GM18873 (cell line): ENCODE measurements around the gene RAI1.

Experiments used
- ATAC-seq: cut with Tn5 transposase; IDR thresholded peaks from one replicate; pipeline ENCODE4 v1.9.1; 2021; ENCODE audit warnings: mild to moderate bottlenecking, moderate library complexity, moderate number of reproducible peaks; ENCODE audit not compliant: unreplicated experiment, low FRiP score

The RAI1 gene

DNA sequence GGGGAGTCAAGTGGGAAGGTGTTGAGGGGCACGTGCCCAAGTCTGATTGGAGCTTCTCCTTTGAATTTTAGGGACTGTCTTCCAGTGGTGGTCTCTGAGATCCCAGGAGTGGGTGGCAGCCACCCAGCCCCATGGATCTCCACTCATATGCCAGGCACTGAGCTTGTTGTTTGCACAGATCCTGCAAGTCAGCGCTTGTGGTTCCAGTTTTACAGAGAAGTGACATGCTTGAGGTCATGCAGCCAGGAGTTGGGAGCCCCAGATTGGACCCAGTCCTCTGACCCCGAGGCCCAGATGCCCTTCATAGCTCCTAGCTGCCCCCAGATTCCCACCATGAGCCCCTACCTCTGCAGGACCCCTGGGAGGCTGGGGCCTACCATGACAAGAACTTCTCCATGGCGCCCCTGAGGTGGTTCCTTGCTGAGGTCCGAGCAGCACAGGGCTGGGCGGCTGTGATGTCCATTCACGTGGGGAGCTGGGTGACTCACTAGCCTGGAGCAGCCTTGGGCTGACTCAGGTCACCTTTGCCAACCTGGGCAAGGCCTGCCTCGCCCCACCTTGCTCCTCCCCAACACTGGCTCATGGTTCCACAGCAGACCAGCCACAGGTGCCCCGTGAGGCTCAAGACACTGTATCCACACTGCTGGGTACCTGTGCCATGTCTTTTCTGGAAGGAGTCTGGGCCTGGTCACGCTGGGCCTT, 47.4 kb downstream of the RAI1 start:
- no peak for ATAC-seq

DNA sequence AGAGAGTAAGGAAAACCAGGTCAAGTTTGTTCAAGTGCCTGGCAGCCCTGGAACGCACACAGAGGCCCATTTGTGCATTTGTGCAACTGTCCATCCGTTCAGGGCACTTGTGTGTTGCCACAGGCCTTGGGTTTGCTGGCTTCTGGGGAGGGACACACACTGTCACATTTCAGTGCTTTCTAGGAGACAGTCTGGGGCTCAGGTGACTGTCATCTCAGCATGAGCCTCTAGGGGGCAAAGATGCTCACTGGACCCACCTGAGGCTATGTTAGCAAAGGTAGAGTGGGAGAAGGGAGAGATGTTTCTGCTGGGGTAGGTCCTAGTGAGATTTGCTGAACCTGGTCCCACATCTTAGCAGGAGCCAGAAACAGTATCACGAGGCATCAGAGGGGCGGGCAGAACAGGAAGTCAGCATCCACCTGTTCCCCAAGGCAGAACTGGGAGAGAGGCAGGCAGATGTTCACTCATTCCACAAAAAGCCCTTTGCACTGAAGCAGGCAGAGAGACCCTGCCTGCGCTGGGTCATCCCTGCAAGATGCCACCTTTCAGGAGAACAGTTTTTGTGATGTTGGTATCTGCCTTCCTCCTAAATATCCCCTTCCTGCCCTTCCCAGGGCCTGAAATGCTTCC, 48.5 kb downstream of the RAI1 start:
- ATAC-seq, result no peak

DNA sequence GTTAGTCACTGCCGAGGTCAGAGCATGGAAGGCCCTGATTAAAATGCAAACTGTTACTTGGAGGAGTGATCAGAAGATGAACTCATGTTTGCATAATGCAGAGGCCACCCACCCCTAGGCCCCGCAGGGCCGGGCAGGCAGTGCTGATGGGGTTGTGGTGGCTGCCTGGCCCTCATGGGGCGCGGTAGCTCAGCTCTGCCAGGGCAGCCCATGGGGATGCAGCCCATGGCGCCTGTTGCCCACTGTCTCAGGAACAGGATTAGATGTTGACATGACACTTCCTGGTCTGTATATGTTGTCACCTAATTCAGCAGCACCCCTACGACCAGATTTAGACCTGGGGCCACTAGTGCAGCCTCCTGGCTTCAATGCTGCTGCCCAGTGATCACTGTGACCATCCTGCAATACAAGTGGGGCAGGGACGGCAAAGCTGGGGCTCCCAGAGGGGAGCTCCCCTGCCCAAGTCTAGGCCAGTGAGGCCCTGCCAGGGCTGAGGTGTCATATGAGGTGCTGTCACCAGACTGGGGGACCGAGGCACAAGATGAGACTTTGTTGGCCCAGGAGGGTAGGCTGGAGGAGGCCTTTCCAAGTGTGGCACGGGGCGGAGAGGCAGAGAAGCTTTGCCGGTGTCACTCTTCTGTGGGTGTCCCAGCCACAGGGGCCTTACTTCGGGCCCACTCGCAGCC, 49.1 kb downstream of the RAI1 start:
- ATAC-seq, result no peak

DNA sequence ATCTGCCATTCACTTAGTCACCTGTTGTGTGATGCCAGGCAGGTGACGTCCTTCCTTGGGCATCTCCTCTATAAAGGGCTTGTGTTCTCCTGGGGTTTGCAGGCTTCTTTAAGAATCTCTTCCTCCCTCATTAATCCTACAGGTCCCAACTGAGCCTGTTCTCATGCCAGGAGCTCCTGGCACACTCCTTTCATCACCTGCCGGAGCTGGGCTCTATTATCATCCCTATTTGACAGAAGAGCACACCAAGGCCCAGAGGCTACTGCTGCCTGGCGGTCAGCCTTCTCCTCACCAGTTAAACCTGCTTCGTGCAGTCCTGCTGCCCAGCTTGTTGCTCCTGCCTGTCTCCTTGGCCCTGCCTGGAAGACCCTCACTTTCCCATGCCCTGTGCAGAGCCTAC, 51.2 kb downstream of the RAI1 start:
- no peak for ATAC-seq

DNA sequence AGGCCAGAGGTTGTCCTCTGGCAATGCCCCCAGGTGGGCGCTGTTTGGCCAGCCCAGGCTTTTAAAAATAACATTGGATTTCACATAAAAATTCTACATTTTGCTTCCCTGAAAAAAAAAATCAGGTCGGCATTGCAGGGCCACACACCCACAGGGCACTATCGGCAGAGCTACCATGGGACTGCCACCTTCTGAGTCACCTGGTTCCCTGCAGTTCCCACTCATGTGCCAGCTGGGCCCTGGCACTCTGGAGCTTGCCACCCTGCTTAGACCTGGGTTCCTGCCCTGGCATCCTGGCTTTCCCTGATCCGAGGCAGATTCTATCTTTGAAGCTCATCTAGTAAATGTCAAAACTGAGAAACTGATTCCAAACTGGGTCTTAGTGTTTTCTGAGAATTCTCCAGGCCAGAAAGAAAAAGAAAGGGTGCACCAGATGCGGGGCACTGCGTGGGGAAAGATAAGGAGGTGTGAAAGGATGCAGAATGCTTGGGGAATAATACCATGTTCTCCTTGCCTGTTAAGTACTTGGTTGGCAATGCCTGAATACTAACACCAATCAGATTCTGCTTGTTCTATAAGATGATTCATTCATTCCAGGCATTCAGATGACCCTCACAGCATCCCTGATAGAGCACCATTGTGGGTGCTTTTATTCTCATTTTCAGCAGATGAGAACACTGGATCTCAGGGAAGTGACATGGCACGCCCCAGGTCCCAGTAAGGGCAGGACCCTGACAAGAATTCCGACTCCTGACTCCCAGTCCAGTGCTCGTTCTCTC, 51.8 kb downstream of the RAI1 start:
- no peak for ATAC-seq

DNA sequence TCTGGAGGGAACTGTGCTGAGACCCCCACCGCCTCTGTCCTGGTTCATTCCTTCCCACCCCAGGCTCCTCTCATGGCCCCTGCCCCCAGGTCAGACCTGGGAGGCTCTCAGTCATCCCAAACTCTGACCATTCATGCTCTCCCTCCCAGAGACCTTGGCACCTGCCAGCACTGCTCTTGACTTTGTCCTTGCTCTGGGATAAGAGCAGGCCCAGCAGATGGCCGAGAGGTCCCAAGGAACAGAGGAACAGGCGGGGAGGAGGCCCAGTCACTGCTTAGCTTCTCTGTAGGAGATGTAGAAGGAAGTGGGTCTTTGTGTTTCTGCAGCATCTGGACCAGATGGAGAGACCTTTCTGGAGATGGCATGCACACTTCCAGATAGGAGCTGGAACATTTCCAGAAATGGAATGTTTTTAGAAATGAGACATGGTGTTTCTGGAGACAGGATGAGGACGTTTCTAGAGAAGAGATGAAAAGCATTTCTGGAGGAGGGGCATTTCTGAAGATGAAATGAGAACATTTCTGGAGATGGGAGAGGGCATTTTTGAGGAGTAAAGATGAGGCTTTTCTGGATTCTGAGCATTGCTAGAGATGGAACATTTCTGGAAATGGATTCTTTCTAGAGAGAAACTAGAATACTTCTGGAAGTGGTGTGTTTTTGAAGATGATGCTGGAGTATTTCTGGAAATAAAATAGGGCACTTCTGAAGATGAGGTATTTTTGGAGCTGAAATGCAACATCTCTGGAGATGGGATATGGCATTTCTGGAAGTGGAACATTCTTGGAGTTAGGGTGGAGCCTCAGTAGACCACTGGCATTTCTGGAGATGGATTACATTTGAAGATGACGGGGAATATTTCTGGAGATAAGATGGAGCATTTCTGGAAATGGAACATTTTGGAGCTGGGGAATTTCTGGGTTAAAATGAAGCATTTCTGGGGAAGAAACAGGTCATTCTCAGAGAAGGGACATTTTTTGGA, 55.2 kb downstream of the RAI1 start:
- no peak for ATAC-seq

DNA sequence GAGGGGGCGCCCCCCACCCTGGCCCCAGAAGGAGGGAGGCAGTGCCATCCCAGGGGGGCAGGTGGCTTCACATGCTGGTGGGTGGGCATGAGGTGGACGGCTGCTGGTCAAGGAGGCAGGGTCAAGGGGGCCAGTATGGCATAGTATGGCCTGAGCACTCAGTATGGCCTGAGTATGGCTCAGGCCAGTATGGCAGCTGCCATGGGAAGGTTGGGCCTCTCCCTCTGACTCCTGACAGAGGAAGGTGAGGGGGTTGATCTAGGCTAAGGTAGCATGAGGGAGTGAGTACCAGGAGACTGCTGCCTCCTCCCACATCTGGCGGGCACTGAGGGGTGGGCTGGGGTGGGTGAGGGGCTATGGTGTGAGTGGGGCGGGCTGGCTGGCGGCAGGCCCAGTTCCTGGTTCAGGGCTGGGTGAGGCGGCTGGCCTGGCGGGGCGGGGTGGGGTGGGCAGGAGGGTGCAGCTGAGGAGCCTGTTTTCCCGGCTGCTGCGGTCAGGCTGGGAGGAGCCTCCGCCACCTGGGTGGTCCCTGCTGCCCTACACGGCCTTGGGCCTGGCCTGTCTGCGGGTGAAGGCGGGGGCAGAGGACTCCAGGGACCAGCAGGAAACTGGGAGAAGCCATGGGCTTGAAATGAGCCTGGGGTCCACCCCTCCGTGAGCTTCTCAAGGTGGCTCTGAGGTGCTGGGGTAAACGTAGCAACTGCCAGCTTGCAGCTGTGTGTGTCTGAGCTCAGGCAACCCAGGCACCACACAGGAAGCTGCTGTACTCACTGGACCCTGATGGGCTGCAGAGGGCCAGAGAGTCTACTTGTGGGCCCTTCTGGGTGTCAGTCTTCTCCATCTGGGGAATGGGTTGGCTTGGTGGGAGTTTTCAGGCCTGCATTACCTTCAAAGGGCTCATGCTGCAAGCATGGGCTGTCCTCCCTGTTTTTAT, 57.0 kb downstream of the RAI1 start:
- no peak for ATAC-seq

DNA sequence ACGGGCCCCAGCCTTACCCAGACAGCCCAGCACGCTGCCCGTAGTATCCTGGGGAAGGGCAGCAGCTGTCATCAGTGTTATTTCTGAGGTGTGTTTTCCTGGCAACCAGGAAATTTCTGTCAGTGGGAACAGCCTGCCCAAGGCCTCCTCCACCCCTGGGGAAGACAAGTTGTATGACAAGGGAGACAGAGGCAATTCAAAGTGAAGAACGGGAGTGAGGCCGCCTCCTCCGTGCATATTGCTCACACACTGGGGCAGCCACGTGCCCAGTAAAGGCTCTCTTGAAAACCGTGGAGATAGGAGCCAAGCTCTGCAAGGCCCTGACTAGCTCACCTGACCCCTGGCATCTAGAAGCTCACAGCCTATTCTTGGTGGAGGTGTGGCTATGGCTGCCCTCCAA, 57.6 kb downstream of the RAI1 start:
- no peak for ATAC-seq

DNA sequence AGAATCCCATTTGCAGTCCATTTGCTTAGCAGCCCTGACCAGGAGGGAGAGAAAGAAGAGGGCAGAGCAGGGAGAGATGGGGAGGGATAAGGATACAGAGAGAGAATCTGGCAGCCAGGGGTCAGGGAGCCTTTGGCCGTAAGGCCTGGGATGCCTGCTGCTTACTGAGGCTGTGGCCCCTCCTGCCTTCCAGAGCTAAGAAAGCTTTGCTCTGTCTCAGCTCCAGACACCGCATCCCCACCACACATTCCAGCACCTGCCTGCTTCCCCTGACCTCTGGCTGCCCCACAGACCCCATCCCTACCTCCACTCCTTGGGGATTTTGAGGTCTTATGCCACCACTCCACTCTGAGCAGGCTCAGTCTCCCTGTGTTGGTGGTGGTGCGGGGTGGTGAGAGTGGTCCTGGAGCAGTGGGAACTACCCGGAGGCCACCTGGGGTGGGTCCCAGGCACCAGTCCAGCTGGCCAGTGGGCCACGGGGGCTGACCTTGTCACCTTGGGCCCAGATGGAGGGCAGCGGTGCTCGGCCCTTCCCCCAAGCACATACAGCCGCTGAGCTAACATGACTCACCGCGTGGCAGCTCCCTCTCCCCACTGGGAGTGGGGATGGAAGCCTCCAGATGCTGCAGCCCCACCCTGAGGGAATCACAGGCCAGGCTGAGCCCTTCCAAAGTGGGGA, 58.3 kb downstream of the RAI1 start:
- ATAC-seq, result no peak

DNA sequence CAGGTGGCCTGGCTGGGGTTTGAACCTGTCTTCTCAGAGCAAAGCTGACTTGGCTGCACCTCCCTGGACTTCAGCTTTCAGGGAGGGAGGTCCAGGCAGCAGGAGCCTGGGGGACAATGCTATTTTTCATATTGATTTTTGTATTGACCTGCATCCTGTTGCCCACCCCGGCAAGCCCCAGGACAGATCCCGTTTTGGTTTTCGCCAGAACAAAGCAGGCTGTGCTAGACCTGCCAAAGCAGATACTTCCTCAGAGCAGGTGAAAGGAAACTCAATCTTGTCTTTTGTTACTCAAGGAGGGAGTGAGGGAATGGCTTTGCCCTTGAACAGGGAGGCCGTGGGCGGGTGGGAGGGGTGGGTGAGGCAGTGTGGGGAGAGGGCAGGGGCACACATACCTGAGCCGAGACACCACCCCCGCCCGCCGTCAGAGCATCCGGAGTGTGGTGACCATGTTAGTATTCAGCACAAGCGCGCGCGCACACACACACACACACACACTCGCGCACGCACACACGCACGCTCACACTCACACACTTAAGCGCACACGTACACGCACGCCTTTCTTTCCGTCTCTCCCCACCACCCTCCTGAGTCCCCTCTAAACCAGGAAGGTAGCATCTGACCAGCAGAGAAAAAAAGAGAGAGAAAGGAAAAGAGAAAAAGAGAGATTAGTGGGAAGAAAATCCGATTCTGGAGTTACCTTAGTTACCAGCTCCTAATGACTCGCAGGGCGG, 59.5 kb downstream of the RAI1 start:
- no peak for ATAC-seq

DNA sequence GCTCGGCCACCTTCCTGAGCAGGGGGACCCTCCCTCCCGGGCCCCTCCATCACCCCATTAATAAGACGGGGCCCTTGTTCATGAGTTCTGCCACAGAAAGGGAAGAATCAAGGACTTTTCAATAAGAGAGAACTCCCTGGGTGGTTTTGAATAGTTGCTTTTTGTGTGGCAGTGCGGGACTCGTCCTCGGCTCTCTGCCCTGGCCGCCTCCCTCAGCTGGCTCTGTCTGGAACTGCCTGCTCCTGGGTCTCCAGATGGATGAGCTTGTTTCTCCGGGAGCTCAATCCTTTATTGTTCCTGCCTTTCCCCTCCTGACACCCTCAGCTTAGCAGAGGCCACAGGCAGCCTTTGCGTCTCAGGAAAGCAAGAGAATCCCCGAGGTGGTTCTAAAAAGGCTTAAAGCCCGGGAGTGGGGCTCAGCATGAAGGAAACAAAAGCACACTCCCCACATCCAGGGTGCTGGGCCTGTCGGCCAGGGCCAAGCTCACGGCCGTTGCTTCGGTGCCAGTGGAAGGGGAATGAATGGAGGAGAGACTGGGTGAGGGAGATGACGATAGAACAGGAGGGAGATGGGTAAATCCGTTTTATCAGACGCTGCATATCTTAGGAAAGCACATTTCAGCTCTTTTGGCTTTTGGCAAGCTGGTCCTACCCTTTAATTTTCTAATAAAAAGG, 60.2 kb downstream of the RAI1 start:
- no peak for ATAC-seq

DNA sequence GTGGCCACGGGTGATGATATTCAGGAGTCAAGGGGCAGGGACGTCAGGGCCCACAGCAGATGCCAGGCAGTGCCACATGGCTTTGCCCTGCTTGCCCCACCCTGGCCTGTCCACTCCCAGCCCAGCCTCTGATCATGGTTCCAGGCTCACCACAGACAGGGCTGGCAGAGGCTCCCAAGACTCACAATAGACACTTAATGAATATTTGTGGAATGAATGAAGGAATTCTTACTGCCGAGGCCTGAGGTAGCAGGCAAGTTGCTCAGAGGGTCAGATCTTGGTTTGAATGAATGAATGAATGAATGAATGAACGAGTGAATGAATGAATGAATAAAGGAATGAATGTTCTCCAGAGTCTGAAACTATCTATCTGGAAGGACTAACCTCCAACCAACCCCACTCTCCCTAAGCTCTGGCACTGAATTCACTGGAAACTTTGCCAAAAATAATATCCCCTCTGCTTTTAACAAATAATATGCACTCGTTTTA, 60.9 kb downstream of the RAI1 start:
- ATAC-seq, result no peak

DNA sequence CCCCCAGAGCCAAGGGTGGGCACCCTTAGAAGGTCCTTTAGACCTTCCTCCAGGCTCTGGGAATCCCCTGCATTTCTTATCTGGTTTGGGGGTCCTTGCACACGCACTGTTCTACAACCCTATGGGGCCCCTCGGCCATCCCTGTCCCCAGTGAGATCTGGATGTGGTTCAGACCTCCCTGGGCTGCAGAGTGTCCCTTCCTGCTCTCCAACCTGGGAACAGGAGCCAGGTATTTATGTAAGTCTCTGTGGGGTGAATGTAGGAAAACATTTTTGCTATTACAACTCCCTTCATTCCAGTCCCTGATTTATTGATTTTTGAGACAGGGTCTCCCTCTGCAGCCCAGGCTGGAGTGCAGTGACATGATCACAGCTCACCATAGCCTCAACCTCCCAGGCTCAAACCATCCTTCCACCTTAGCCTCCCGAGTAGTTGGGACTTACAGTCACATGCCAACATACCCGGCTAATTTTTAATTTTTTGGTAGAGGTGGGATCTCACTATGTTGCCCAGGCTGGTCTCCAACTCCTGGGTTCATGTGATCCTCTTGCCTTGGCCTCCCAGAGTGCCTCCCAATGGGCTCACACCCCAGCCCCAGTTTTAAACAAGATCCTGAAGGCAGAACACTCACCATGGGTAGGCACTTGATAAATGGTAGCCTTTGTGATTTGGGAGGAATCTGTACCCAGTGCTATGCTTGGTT, 61.6 kb downstream of the RAI1 start:
- no peak for ATAC-seq

DNA sequence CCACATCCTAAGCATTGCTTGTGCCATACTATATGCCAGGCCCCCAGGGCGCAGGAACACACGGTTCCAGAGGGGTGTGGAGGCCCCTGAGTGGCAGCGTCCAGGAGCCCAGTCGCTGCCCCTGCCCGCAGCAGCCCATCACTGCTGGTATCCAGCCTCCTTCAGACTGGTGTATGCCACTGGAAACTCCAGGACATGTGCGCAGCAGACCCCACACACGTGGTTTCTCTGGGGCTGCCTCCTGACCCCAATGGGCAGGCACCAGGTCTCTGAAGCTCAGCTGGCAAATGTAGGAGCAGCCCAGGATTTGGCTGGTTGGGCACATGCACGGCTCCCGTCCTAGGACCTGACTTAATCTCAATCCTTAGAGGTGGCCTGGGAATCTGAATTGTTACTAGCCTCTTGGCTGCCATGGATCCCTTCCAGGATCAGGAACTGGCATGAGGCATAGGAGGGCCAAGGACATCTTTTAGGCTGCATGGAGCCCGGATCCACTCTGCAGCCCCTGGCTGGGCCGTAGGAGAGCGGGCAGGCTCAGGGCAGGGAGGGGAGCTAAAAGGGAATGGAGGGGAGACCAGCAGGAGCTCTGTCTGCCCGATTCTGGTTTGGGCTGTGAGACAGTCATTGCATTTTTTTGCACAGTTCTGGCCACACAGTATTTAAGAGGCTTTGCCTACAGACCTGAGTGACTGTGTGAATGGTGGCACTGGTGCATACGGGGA, 62.3 kb downstream of the RAI1 start:
- ATAC-seq, result no peak

DNA sequence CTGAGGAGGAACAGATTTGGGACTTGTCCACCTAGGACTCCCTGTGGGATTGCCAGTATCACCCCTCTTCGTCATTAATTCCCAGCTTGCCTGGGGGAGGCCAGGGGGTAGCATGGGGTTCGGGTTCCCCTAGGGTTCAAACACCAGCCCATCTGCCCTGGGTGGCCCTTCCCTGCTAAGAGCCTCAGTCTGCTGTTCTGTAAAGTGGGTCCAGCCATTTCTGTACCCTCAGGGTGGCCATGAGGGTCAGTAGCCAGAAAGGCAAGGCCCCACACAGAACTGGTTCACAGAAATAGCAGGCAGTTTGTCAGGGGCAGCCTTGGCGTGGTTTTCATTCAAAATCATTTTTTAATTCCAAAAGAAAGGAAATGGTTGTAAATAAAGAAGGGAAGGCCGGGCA, 62.9 kb downstream of the RAI1 start:
- no peak for ATAC-seq
